Fibroblast of skin of abdomen (primary cell): Measurements from ENCODE around the gene TAP2.
"Not testable (repeated sequence)": the region's sequence is repeated elsewhere in the genome, so short reads cannot be mapped to it uniquely, and the experiment has no call there.

Experiments used
- DNase-seq: peaks from one replicate; pipeline ENCODE4 v3.0.0-alpha.2; 2013

The TAP2 gene

DNA sequence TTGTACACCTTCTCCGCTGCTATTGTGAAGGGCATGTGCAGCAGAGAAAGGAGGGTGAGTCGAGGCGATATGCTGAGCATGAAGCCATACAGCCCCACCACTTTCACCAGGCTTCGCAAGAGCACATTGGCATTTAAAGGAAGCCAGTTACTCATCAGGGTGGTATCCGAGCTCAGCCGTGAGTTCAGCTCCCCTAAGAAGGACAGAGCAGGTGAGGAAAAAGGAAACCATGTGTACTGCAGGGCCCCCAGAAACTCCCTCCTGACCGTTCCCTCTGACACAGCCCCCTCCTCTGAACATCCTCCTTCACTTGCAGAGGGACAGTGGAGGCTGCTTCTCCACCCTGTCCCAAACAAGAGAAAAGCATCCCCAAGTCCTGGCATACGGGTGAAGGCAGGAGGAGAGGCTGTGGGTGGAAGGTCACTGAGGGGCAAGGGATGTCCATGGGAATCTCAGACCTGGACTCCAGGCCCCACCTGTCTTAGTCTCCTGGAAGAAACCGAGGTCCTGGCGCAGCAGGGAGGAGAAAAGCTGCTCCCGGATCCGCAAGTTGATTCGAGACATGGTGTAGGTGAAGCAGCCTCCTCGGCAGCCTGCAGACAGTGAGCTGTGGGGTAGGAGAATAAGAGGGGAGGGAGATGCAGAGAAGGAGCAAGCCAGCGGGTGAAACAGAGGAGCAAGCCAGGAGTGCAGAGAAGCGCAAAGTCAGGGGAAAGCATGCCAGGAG lies 3.2 kb downstream of the TAP2 start:
- DNase-seq, result no peak

DNA sequence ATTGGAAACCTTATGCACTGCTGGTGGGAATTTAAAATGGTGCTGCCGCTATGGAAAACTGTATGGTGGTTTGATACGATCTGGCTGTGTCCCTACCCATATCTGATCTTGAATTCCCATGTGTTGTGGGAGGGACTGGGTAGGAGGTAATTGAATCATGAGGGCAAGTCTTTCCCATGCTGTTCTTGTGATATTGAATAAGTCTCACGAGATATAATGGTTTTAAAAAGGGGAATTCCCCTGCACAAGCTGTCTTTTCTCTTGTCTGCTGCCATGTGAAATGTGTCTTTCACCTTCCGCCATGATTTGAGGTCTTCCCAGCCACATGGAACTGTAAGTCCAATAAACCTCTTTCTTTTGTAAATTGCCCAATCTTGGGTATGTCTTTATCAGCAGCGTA lies 4.9 kb downstream of the TAP2 start:
- no peak for DNase-seq

GRCh38 chr6:32832535-32832934 lies 6.0 kb downstream of the TAP2 start:
- DNase-seq, result no peak

DNA sequence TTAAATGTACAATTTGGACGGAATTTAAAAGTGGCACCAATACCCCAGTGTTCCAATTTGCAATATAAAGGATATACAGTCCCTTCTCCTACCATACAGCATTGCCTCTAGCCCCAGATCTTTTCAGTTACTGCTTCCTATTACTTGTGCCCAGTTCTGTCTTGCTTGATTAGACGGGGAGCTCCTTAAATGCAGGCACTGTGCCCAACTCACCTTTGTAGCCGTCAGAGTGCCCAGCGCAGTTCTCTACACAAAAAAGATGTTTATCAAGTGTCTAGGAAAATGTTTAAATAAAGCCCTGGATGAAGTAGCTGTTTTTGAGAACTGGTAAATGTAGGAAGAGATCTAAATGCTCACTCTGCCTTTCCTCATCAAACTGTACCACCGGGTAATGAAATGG lies 7.6 kb downstream of the TAP2 start:
- DNase-seq, result no peak

GRCh38 chr6:32830017-32830416 lies 8.5 kb downstream of the TAP2 start:
- no peak for DNase-seq

DNA sequence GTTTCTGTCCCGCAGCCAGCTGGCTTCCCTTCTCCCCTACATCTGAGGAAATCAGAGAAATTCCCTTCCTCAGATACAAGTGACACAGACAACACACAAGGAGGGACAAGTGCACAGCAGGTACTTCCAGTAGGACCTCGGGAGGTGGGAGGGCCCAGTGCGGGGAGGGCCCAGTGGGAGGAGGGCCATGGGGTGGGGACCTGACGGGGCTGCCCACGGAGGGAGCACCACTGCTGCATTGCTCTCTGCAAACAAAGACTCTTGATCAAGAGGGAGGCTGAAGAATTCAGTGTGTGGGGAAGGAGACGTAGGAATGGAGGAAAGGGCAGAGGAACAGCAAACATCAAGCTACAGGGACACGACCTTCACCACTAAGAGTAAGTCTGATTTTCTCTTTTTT lies 9.0 kb downstream of the TAP2 start:
- no peak for DNase-seq

- no peak for DNase-seq
Observed at GRCh38 chr6:32827025-32827424, 11.5 kb downstream of the TAP2 start.

DNA sequence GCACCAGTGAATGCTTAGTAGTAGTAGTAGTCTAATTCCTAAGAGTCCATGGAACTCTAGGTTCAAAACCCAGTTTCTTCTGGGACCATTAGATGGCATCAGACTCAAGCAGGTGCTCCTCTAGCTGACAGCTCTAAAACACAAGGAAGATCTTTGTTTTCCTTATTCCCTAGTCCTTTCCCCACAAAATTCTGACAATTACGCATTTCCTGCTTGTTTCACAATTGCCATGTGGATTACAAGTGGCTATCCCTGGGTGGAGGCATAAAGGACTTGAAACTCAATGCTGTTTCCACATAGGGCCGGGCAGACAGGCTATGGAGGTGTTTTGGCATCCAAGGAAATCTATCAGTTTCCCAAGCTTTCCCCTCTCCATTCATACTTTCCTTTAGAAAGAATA lies 12.6 kb downstream of the TAP2 start:
- DNase-seq, result peak; percentile 40

DNA sequence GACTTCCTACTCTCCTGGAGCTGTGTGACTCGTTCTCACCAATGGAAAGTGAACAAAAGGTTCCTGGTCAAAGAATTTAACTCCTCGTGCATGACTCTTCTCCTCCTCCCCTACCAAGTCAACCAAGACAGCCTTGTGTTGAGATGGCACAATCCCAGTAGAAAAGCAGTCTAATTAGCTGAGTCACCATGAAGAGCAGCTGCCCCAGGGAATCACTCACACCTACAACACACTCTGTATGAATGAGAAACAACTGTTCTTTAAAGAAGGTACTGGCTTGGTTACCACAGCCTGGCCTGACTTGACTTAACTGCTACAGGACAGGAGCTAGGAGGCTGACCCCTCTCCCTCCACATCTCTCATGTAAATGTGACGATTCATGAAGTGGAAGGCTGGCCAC lies 18.8 kb downstream of the TAP2 start:
- peak; percentile 79 for DNase-seq

GRCh38 chr6:32818867-32819266 lies 19.7 kb downstream of the TAP2 start:
- no peak for DNase-seq

DNA sequence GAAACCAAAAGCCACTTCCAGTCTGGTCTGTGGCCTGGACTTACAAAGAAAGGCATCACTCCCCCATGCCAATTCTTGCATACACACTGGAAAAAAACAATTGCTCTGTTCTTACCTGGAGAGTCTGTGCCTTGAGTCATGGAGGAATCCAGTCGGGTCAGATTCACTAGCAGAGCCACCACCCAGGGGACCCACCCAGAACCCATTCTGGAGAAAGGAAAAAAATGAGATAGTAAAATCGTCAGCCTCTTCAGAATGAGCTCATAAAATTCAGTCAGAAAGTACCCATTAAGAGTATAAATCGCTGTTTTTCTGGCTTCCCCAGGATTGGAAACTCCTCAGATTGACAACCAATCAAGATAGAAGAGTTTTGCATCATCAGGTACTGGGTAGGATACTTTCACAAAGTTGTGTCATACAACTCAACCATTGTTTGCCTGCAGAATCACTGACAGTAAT lies 21.8 kb downstream of the TAP2 start, which contains the start of gene HLA-DOB:
HLA-DOB (minus strand) TSS at position 257 of the 459 bp plus-strand sequence; CDS start at position 206, 51 bp downstream.
- DNase-seq, result no peak

GRCh38 chr6:32815996-32816395 lies 22.5 kb downstream of the TAP2 start:
- no peak for DNase-seq

GRCh38 chr6:32815115-32815514 lies 23.4 kb downstream of the TAP2 start:
- DNase-seq, result peak; percentile 57

DNA sequence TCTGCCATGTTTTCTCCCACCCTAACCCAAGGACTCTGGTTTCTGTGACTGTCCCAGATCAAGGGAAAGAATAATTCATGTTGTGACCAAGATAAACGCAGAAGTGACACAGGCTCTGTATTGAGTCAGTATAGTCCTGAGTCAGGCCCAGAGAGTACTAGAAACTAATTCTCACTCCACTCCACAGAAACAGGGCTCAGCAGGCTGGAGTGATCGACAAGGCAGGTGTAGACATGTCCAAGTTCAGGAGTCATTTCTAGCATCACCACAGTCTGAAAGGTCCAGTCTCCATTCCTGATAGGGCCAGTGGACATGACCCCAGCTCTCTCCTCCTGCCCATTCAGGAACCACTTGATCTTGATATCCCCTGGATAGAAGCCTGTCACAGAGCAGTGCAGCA lies 24.4 kb downstream of the TAP2 start:
- DNase-seq, result no peak

- DNase-seq, result no peak
Observed at GRCh38 chr6:32809171-32809570, 29.4 kb downstream of the TAP2 start.

DNA sequence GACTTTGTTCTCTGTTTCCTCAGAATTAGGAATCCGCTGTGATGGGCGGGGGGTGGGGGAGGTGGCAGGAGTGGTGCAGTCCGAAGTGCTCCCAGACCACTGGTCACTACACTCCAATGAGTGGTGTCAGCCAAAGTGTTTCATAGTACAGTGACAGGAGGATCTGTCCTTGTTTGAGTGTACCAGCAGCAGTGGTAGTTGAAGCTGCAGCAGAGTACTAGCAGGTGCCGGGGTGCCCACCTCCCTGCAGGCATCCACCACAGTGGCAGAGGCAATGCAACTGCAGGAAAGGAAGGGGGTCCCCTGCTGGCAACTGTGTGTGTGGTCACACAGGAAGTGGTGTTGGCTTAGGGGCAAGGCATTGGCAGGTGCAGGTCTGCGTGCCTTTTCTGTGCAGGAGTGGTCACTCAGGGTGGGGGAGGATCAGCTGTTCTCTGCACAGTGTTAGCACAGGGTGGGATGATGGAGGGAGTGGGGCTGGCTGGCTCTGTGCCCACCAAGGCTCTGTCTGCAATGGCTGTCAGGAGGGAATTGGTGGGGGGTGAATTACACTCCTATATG lies 31.4 kb downstream of the TAP2 start:
- DNase-seq, result no peak

DNA sequence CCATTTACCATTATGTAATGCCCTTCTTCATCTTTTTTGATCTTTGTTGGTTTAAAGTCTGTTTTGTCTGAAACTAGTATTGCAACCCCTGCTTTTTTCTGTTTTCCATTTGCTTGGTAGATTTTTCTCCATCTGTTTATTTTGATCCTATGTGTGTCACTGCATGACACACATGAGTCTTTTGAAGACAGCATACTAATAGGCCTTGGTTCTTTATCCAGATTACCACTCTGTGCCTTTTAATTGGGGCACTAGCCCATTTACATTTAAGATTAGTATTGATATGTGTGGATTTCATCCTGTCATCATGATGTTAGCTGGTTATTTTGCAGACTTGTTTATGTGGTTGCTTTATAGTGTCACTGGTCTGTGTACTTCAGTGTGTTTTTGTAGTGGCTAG lies 33.1 kb downstream of the TAP2 start:
- DNase-seq, result not testable (repeated sequence)

DNA sequence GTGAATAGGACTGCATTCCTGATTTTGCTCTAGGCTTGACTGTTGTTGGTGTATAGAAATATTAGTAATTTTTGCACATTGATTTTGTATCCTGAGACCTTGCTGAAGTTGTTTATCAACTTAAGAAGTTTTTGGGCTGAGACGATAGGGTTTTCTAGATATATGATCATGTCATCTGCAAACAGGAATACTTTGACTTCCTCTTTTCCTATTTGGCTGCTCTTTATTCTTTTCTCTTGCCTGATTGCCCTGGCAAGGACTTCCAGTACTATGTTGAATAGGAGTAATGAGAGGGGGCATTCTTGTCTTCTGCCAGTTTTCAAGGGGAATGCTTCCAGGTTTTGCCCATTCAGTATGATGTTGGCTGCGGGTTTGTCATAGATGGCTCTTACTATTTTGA lies 35.1 kb downstream of the TAP2 start:
- DNase-seq, result no peak

- DNase-seq, result no peak
Observed at GRCh38 chr6:32799740-32800139, 38.8 kb downstream of the TAP2 start.

- no peak for DNase-seq
Observed at GRCh38 chr6:32799168-32799567, 39.4 kb downstream of the TAP2 start.

DNA sequence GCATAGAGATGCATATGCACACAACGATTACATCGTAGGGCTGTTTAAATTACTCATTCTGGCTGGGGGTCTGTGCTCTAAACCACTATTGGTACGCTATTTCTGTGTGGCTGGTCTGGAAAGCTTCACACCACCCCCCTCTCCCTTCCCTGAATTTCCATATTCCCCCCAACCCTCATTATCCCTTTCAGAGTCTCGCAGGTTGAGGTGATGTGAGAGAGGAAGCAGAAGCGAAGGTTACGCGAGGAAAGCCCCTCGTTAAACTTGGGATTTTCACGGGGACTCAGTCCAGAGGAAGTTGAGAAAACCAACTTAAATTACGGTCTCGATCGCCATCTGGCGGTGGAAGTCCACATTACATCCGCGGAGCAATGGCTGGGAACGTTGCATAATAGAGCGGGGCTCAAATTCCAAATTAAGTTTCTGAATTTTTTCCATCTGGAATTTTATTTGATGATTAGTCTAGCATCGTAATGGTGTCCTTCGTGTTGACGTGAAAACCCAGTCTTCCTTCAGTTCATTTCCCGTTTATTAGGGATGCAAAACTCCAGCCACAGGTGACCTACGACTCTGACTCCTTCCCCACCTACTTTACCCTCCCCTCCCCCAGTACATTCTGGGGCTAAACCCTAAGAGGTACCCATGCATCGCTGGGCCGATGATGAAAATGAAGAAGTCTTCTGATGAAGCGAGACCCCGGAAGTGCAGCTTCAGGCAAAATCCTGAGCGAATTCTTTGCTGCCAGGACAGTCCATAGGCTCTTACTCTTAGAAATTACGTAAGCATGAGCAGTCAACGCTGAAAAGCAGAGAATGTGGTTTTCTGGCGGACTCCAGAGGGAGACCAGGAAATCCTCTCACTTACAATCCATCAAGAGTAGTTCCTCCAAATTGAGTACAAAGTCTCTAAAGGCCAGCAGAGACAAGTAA lies 41.4 kb downstream of the TAP2 start:
- peak; percentile 64 for DNase-seq

- no peak for DNase-seq
Observed at GRCh38 chr6:32794510-32794909, 44.0 kb downstream of the TAP2 start.

DNA sequence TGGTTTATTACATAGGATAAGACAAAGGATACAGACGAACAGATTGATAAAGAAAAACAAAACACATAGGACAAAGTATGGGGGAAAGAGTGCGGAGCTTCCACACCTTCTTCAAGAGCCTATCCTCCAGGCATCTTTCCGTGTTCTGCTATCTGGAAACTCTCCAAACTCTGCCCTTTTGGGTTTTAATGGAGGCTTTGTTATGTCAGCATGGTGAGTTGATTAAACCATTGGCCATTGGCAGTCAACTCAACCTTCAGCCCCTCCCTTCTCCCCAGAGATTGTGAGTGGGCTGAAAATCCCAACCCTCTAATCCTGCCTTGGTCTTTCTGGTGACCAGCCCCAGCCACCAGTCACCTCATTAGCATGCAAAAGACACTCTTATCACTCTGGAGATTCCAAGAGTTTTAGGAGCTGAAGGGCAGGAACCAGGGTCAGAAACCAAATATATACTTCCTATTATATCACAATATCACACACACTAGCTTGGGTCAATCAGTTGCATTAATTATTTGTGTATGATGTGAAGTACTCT lies 45.6 kb downstream of the TAP2 start:
- DNase-seq, result no peak
